ENCODE data around the gene LPCAT1. TPM values are rescaled to one million over a fixed set of nuclear protein-coding genes. Genes with fewer than 3 reads are reported as not detected.
A peak's percentile ranks its signal among the peaks of the same experiment; 100 is the strongest.

The LPCAT1 gene
- total RNA-seq, 1 donor from 2014 or later = 176 TPM

- DNase-seq (ENCODE audit: low read depth) = no peak
These were observed 25.8 kb downstream of the LPCAT1 start for GRCh38 chr5:1497795-1498622.

- DNase-seq (ENCODE audit: low read depth) = no peak
These were observed 26.4 kb downstream of the LPCAT1 start for GRCh38 chr5:1497242-1497777.

- DNase-seq (ENCODE audit: low read depth) = no peak
These were observed 28.2 kb downstream of the LPCAT1 start for GRCh38 chr5:1495525-1495897.

DNA sequence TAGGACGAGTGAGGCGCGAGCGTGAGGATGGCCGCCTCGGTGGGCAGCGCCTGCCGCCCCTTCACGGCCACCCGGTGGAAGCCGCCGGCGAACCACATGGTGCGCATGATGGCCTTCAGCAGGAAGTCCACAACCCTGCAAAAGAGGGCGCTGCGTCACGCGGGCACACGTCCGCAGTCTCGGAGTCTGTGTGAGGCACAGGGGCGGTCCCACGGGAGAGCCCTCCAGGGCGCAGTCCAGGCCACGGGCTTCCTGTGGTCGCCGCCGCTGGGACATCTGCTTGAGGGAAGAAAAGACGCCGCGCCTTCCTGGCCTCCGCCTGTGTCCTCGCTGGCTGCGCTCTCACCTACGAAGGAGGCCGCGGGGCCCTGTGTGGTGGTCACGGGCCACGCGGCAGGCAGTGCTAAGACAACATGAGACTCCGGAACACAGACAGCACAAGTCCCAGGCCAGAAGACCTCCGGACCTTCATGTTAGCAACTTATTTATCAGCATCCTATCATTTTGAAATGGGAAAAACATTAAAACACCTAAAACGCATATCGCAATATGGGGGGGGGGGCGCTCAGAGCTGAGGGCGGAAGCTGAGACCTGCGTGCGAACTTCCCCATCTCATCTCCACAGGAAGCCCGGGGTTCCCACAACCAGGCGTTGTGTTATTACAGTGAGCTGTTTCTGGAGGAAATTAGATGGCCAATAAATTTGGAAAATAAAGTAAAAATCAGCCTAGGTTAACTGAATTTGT is 28.8 kb downstream of the LPCAT1 start:
- DNase-seq (ENCODE audit: low read depth) = no peak

DNA sequence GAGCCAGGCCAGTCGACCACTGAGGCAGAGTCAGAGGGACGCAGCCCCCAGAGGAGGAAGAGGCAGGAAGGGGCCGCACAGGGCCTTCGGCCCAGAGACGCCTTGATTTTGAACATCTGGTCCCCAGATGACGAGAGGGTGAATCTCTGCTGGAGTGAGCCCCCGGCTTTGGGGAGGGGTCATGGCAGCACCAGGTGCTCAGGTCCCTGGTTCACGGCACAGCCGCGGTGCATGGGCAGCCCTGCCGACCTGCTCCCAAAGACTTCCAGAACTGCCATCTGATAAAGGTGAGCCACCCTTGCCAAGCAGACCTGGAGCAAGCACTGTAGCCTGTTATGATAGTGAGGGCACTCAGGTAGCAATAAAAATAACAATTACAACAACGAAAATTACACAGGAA is 29.8 kb downstream of the LPCAT1 start:
- DNase-seq (ENCODE audit: low read depth) = no peak

GRCh38 chr5:1493413-1493812 is 30.3 kb downstream of the LPCAT1 start:
- no peak for DNase-seq (ENCODE audit: low read depth)

GRCh38 chr5:1492757-1493156 is 31.0 kb downstream of the LPCAT1 start:
- DNase-seq (ENCODE audit: low read depth) = no peak

DNA sequence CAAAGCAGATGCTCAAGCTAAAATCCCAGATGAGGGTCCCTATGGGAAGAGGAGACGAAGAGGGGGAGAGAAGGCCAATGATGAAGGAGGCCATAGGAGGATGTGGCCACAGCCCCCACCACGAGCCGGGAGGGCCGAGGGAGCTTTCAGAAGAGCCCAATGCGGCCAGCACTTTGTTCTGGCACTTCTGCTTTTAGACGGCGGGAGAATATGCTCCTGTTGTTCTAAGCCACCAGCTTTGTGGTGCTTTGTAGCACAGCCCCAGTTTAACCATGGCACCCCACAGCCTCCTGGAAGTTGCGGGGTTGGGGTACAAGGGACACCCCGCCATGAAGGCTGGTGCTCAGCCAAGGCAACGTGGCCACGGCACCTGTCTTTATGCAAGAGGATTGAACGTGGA is 33.4 kb downstream of the LPCAT1 start:
- DNase-seq (ENCODE audit: low read depth) = no peak

DNA sequence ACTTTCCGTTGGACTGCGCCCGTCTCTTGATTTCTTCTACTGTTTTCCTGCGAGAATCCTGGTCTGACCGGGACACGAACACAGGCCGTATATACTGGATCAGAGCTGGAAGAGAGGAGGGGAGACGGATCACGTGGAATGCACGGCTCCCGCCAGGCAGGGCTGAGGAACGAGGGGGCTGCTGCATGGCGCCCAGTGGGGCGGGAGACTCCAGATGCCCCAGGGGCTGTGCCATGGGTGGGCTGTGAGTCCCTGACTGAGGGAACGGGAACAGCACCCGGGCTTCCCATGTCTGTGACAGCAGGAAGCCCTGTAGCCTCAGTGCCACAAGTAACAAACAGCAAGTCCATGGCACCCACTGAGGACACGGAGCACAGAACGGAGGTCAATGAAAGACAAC is 34.0 kb downstream of the LPCAT1 start:
- DNase-seq (ENCODE audit: low read depth) = no peak

GRCh38 chr5:1488882-1489680 is 34.7 kb downstream of the LPCAT1 start:
- peak; percentile 31 for DNase-seq (ENCODE audit: low read depth)

- DNase-seq (ENCODE audit: low read depth) = no peak
These were observed 36.5 kb downstream of the LPCAT1 start for GRCh38 chr5:1487079-1487764.

GRCh38 chr5:1486271-1486670 is 37.5 kb downstream of the LPCAT1 start:
- DNase-seq (ENCODE audit: low read depth) = no peak

GRCh38 chr5:1485579-1486118 is 38.1 kb downstream of the LPCAT1 start:
- no peak for DNase-seq (ENCODE audit: low read depth)

GRCh38 chr5:1484730-1485578 is 38.8 kb downstream of the LPCAT1 start:
- DNase-seq (ENCODE audit: low read depth) = no peak

- no peak for DNase-seq (ENCODE audit: low read depth)
These were observed 39.7 kb downstream of the LPCAT1 start for GRCh38 chr5:1483856-1484729.

GRCh38 chr5:1483064-1483463 is 40.7 kb downstream of the LPCAT1 start:
- DNase-seq (ENCODE audit: low read depth) = no peak

GRCh38 chr5:1481959-1482331 is 41.8 kb downstream of the LPCAT1 start:
- no peak for DNase-seq (ENCODE audit: low read depth)

DNA sequence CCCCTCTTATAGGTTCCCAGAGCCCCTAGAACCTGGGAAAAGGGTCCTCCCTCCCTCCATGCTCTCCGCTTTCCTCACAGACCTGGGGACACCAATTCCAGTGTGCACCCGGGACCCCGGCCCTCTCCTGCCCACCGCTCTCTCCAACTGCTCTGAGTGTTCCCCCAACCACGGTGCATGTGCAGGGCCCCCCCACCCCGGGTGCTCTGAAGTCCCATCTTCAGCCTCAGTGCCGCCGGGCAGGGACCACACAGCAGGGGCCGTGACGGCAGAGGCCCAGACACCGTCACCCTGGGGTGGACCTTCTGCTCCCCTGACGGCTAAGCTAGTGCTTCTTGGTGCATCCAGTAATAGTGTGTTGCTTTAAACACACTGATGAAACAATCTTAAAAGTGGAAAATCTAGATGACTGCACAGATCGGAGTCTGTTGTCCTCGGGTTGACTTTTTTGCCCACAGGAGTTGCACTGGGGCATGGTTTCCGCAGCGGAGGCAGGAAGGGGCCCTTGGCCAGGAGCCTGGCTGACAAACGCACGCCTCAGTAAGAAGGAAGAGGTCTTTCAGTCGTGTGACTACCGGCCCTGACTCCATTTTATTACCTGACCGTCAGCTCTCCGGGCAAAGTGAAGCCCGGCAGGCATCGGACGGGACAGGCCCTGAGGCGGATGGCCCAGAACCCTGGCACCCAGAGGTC is 42.3 kb downstream of the LPCAT1 start:
- no peak for DNase-seq (ENCODE audit: low read depth)

GRCh38 chr5:1480806-1481205 is 43.0 kb downstream of the LPCAT1 start:
- DNase-seq (ENCODE audit: low read depth) = no peak

Data from renal cortical epithelial cell (primary cell).